ENCODE results near the gene UBE2QL1. TPM values are rescaled to one million over a fixed set of nuclear protein-coding genes. Genes with fewer than 3 reads are reported as not detected.

Gene UBE2QL1
- total and polyA plus RNA-seq, 2 of the 8 experiments (the other 6 are each of a cell fraction or from before 2014, with no cell fraction given): 0.43 to 0.65 TPM

- Histone ChIP-seq H3K4me1 (replicated peaks in 1 of 4; ENCODE audit: control insufficient read depth in 3 of 4, insufficient read depth in 4 of 4, low read length in 3 of 4) (no peaks in the 10 kb centered on the region), H2BK15ac (ENCODE audit: low read length) (no peak overlapping the region), H4K5ac (ENCODE audit: insufficient read length, low read depth, low read length) (no peak overlapping the region), H3K23ac (ENCODE audit: insufficient read length) (no peak overlapping the region), H3K14ac (ENCODE audit: insufficient read length) (no peak overlapping the region), H3K27ac (ENCODE audit: low read depth, low read length) (no peak overlapping the region), H2BK120ac (replicated peaks; ENCODE audit: low read depth, low read length) (no peak overlapping the region), H3K36me3 (ENCODE audit: control insufficient read depth in 2 of 4, insufficient read depth in 4 of 4, low read length in 3 of 4) (no peaks in the 10 kb centered on the region), H3K9me3 (ENCODE audit: insufficient read depth in 2 of 2, low read depth in 1 of 2, low read length in 1 of 2) (no peaks in the 10 kb centered on the region), H4K20me1 (replicated peaks in 1 of 2; ENCODE audit: control insufficient read depth in 1 of 2, insufficient read depth in 2 of 2, low read length in 2 of 2) (peaks cover 0 to 4% of the 10 kb centered on the region in 2 experiments), H3K27me3 (replicated peaks in 1 of 4; ENCODE audit: control insufficient read depth in 3 of 4, extremely low read depth in 1 of 4, insufficient read depth in 3 of 4, low read length in 3 of 4) (no peaks in the 10 kb centered on the region; a peak in 1 of 7 replicates), H4K91ac (replicated peaks; ENCODE audit: insufficient read length, low read length) (no peak overlapping the region), H3K4me3 (ENCODE audit: extremely low read depth in 1 of 4, insufficient read depth in 2 of 4, low read depth in 3 of 4, low read length in 4 of 4) (no peak overlapping the region), H4K8ac (ENCODE audit: extremely low read depth, insufficient read depth, low read length) (no peak overlapping the region), H2BK20ac (ENCODE audit: low read length) (no peak overlapping the region), H2BK5ac (ENCODE audit: low read depth, low read length) (no peak overlapping the region), H2BK12ac (ENCODE audit: low read depth, low read length) (no peak overlapping the region), H3K4ac (replicated peaks; ENCODE audit: insufficient read length, low read depth, low read length) (no peak overlapping the region), H2AK5ac (ENCODE audit: low read depth, low read length) (no peak overlapping the region), H3K79me1 (ENCODE audit: low read depth, low read length) (no peaks in the 10 kb centered on the region), H3K4me2 (ENCODE audit: insufficient read depth in 1 of 2, low read depth in 2 of 2, low read length in 2 of 2) (no peak overlapping the region), H2AFZ (ENCODE audit: low read length) (no peak overlapping the region), H3K18ac (ENCODE audit: extremely low read depth, low read length) (no peak overlapping the region), H3K9ac (replicated peaks in 1 of 4; ENCODE audit: extremely low read depth in 1 of 4, low read depth in 3 of 4, low read length in 3 of 4) (no peak overlapping the region), H3K56ac (replicated peaks; ENCODE audit: insufficient read length, low read depth, low read length) (no peak overlapping the region), H3K79me2 (ENCODE audit: control insufficient read depth in 1 of 2, insufficient read depth in 2 of 2, low read length in 2 of 2) (no peaks in the 10 kb centered on the region), H3K23me2 (ENCODE audit: low read depth, low read length) (peaks cover 6% of the 10 kb centered on the region; the same call in 1 of the 2 replicates)
- no peak for DNase-seq (ENCODE audit: low read depth in 1 of 2, low spot score in 2 of 2)
- WGBS, 2 experiments (ENCODE audit: extremely low coverage in 1 of 2, insufficient coverage in 1 of 2, insufficient read length in 1 of 2, insufficient replicate concordance in 2 of 2, low coverage in 1 of 2, low lambda C conversion rate in 2 of 2, missing lambda C conversion rate in 1 of 2): 80% methylated on average over 6 of the region's 6 CpGs; no CpG with 5 or more reads in 1 of the 2 experiments
- no peak for FAIRE-seq
- ChIA-PET POLR2A (ENCODE audit: partially characterized antibody) (no interaction called here), CTCF (ENCODE audit: partially characterized antibody) (interaction anchor here (1.0 to 1.5 kb wide), 2 partner anchors 9 to 10 kb away, joined by 3 to 5 read pairs; no protein-coding TSS in a partner anchor)
- TF ChIP-seq NRF1 (IDR thresholded peaks at IDR 0.05; ENCODE audit: low read depth, low read length): no peak
- TF ChIP-seq KDM1A (IDR thresholded peaks at IDR 0.05; ENCODE audit: borderline replicate concordance, low read length): no peak
- no peak for TF ChIP-seq YY1 (IDR thresholded peaks at IDR 0.05; ENCODE audit: low read depth, low read length)
- no peak for TF ChIP-seq CHD1 (IDR thresholded peaks at IDR 0.05; ENCODE audit: low read depth, low read length)
Observed at GRCh38 chr5:6540111-6540827, 91.6 kb downstream of the UBE2QL1 start.

Data from H1 (cell line).